ENCODE data around the gene HEXIM2.

- TF ChIP-seq CTCF (IDR thresholded peaks at IDR 0.05) (no peak), POLR2A (IDR thresholded peaks at IDR 0.05) (no peak), POLR2AphosphoS5 (IDR thresholded peaks at IDR 0.05) (no peak)
Observed at GRCh38 chr17:45155483-45155882, 6.2 kb upstream of the HEXIM2 start.
